Stimulated activated CD8-positive, alpha-beta memory T cell treated with anti-CD3 and anti-CD28 coated beads, Interleukin-4, amount 100 ng/mL, for 1 hour (primary cell): ENCODE results near the gene ACOT6.
"Not testable (repeated sequence)": the region's sequence is repeated elsewhere in the genome, so short reads cannot be mapped to it uniquely, and the experiment has no call there.

Source experiments
- DNase-seq, 2 donors: peaks; one replicate each; pipeline ENCODE4 v3.0.0-alpha.2; 2020; ENCODE audit warnings: low read depth in 2 of 2, low spot score in 1 of 2

ACOT6 gene

GRCh38 chr14:73612339-73613045 is at the start of gene ACOT6:
TSS of gene ACOT6 (plus strand) at chr14:73612517. CDS start at chr14:73612572, 55 bp downstream.
- DNase-seq: peak; percentile 26 to 39

GRCh38 chr14:73562696-73563095 is 49.6 kb upstream of the ACOT6 start:
- not testable (repeated sequence) for DNase-seq

DNA sequence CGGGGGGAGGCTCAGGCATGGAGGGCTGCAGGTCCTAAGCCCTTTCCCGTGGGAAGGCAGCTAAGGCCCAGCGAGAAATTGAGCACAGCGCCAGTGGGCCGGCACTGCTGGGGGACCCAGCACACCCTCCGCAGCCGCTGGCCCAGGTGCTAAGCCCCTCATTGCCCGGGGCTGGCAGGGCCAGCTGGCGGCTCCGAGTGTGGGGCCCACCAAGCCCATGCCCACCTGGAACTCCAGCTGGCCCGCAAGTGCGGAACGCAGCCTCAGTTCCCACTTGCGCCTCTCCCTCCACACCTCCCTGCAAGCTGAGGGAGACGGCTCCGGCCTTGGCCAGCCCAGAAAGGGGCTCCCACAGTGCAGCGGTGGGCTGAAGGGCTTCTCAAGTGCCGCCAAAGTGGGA is 45.9 kb upstream of the ACOT6 start:
- DNase-seq: not testable (repeated sequence)

GRCh38 chr14:73566935-73567334 is 45.4 kb upstream of the ACOT6 start:
- not testable (repeated sequence) for DNase-seq

- DNase-seq: no peak
Observed at GRCh38 chr14:73567358-73567757, 45.0 kb upstream of the ACOT6 start.

DNA sequence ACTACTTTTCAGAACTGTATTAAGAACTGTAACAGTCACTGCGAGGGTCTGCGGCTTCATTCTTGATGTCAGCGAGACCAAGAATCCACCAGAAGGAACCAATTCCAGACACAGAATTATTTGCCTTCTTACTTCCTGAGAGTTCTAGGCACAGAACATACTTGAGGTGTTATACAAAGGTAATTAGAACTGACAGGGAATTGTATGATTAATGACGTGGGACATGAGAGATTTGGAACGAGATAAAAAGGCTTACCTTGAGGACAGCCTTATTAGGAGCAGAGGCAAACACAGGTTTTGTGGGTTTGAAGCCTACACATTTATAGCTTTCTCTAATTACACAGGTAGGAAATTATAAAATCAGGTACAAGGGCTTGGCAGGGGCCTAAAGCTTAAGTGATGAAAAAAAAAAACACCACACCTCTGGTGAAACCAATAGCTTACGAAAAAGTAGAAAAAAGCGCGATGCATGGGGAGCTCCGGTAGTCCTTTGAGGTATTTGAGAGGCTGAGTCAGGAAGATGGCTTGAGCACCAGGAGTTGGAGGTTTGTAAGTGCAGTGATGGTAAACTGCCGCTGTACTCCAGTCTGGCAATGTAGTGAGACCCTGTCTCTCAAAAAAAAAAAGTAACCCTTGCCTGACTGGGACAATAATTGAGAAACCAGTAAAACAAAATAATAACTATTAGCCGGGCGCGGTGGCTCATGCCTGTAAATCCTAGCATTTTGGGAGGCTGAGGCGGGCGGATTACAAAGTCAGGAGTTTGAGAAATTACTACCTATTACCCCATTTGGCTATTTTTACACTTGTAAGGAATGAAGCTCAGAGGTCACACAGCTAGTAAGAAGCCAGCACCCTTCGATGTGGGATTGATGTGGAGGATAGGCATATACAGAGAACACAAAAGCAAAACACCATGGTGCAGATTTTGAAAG is 44.1 kb upstream of the ACOT6 start:
- DNase-seq: no peak

- DNase-seq: not testable (repeated sequence)
Observed at GRCh38 chr14:73568886-73569184, 43.5 kb upstream of the ACOT6 start.

- DNase-seq: peak; percentile 53 to 57
Observed at GRCh38 chr14:73569185-73569958, 42.9 kb upstream of the ACOT6 start, which contains the start of gene ACOT2. TSS of gene ACOT2 (plus strand) at chr14:73569213. CDS start at chr14:73569241, 28 bp downstream.

GRCh38 chr14:73570913-73571312 is 41.4 kb upstream of the ACOT6 start:
- DNase-seq: peak in 1 of 2 donors; percentile 34

DNA sequence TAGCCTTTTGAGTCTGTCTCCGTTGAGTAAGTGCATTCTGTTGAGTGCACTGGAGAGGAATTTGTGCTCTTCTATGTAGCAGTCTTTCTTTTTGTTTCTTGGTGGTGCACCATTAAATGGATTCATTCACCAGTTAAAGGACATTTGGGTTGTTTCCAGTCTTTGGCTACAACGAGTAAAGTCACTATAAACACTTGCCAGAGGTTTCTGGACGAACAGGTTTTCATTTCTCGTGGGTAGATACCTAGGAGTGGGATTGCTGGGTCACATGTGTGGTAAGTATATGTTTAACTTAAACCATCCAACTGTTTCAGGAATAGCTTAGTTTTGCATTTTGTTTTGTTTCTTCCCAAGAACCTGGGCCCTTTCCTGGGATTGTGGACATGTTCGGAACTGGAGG is 39.3 kb upstream of the ACOT6 start:
- DNase-seq: not testable (repeated sequence)

GRCh38 chr14:73573740-73574139 is 38.6 kb upstream of the ACOT6 start:
- DNase-seq: not testable (repeated sequence)

DNA sequence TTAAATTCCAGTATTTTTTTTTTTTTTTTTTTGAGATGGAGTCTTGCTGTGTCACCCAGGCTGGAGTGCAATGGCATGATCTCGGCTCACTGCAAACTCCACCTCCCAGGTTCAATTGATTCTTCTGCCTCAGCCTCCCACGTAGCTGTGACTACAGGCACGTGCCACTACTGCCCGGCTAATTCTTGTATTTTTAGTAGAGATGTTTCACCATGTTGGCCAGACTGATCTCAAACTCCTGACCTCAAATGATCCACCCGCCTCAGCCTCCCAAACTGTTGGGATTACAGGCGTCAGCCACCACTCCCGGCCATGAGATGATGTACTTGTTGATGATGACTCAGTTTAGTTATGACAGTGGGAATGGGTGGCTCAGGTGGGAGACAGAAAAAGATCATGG is 38.1 kb upstream of the ACOT6 start:
- not testable (repeated sequence) for DNase-seq

- no peak for DNase-seq
Observed at GRCh38 chr14:73576391-73576790, 35.9 kb upstream of the ACOT6 start.

- not testable (repeated sequence) for DNase-seq
Observed at GRCh38 chr14:73577214-73577613, 35.1 kb upstream of the ACOT6 start.

DNA sequence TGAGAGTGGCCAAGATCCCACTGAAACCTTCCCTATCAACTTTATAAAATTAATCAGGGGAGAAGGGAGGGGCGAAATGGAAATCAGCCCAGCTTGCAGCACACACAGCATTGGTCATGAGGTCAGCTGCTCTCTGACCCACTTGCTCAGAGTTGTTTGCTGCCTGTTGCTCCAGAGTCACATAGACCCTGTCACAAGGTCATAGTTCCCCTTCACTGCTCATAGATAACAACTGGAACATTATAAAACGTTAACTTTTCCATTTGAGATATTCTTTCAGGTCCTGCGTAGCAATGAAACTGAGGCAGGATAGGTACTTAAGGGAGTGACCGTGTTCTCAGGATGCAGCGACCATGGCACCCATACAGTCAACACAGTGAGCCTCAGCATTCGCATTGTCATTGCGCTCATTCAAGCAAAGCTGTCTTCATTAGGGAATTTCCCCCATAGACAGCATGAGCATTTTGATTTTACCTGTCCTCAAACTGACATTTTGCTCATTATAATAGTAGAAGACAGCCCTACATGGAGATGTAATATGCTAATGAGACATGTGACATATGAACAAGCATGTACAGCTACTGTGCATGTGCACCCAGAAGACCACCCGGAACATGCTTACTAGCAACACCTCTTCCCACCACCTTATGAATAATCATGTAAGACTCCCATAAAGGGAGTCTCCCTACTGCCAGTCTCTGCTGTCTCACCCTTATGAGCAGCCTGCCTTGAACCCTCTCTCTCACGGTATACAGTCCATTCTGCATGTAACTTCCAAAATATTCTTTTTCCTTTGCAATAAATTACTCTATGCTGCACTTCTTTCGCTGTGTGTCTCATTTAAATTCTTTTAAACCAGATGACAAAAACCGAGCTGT is 30.0 kb upstream of the ACOT6 start:
- not testable (repeated sequence) for DNase-seq

DNA sequence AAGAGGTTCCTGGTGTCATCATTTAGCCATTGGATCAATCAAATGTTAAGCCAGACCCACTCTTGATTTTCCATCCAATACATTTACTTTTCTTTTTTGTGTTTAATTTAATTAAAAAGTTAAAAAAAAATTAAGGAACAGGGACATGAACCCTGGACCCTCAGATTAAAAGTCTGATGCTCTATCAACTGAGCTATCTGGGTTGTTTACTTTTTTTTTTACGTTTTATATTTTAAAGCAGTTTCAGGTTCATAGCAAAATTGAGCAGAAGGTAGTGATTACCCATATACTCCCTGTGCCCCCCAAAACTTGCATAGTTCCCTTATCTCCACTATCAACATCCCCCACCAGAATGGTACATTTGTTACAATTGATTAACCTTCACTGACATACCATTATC is 23.6 kb upstream of the ACOT6 start:
- DNase-seq: no peak

- no peak for DNase-seq
Observed at GRCh38 chr14:73589116-73589515, 23.2 kb upstream of the ACOT6 start.

DNA sequence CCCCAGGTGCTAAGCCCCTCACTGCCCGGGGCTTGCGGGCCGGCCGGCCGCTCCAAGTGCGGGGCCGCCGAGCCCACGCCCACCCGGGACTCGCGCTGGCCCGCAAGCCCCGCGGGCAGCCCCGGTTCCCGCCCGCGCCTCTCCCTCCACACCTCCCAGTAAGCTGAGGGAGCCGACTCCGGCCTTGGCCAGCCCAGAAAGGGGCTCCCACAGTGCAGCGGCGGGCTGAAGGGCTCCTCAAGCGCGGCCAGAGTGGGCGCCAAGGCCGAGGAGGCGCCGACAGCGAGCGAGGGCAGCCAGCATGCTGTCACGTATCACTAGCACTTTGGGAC is 21.7 kb upstream of the ACOT6 start:
- not testable (repeated sequence) for DNase-seq

GRCh38 chr14:73591690-73592449 is 20.4 kb upstream of the ACOT6 start, which contains the start of gene ACOT4:
TSS of gene ACOT4 (plus strand) at chr14:73591873. CDS start at chr14:73591960, 87 bp downstream.
- peak in 1 of 2 donors; percentile 15 for DNase-seq

DNA sequence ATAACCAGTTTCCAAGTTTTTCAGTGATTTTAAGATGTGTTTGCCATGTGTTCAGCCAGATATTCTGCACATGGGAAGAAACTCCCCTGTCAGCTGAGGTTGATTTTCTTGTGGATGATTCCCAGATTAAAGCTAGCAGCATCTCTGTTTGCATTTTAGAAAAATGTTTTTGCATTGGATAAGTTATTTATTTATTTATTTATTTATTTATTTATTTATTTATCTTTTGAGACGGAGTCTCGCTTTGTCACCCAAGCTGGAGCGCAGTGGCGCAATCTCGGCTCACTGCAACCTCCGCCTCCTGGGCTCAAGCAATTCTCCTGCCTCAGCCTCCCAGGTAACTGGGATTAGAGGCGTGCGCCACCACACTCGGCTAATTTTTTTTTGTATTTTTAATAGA is 17.8 kb upstream of the ACOT6 start:
- no peak for DNase-seq
